GM23338 (cell line): ENCODE measurements around the gene SYCP2. TPM values are rescaled to one million over a fixed set of nuclear protein-coding genes. Genes with fewer than 3 reads are reported as not detected.

ENCODE experiments used
- ATAC-seq: fragments of 200-7000 bp; cut with Tn5 transposase; 3 replicates; pipeline ENCODE4 v1.9.1; 2020
- DNase-seq: peaks from one replicate; pipeline ENCODE4 v3.0.0-alpha.2; 2015; ENCODE audit warnings: low spot score
- H2AFZ ChIP-seq: fragments of 200-600 bp; sonication (generic); 2 replicates; pipeline ENCODE4 v1.8.0; 2016; ENCODE audit warnings: antibody characterized with exemption, mild to moderate bottlenecking, moderate library complexity
- H3F3A ChIP-seq: fragments of 200-600 bp; sonication (generic); replicated peaks from 2 replicates; pipeline ENCODE4 v1.8.0; 2017; ENCODE audit warnings: antibody characterized with exemption, mixed run types, low read depth
- H3K27ac ChIP-seq: fragments of 200-600 bp; sonication (generic); 2 replicates; pipeline ENCODE4 v1.6.1; 2016; ENCODE audit warnings: low read depth
- H3K27me3 ChIP-seq: fragments of 200-600 bp; sonication (generic); 2 replicates; pipeline ENCODE4 v1.8.0; 2016; ENCODE audit warnings: mild to moderate bottlenecking, mixed run types, moderate library complexity; ENCODE audit not compliant: insufficient read depth
- H3K36me3 ChIP-seq: fragments of 200-600 bp; sonication (generic); 2 replicates; pipeline ENCODE4 v1.8.0; 2016; ENCODE audit warnings: mild to moderate bottlenecking; ENCODE audit not compliant: insufficient read depth
- H3K4me1 ChIP-seq: fragments of 200-600 bp; sonication (generic); 2 replicates; pipeline ENCODE4 v1.8.0; 2016; ENCODE audit warnings: mild to moderate bottlenecking, moderate library complexity; ENCODE audit not compliant: insufficient read depth
- H3K4me2 ChIP-seq: fragments of 200-600 bp; sonication (generic); 2 replicates; pipeline ENCODE4 v1.7.1; 2017; ENCODE audit warnings: mixed run types
- H3K4me3 ChIP-seq: fragments of 200-600 bp; sonication (generic); 2 replicates; pipeline ENCODE4 v1.6.1; 2016; ENCODE audit warnings: mixed run types
- H3K79me2 ChIP-seq: fragments of 200-600 bp; sonication (generic); replicated peaks from 2 replicates; pipeline ENCODE4 v1.8.0; 2017; ENCODE audit warnings: mild to moderate bottlenecking; ENCODE audit not compliant: insufficient read depth
- H3K9me2 ChIP-seq: fragments of 200-600 bp; sonication (generic); 2 replicates; pipeline ENCODE4 v1.8.0; 2017; ENCODE audit not compliant: insufficient read depth
- H4K20me1 ChIP-seq: fragments of 200-600 bp; sonication (generic); replicated peaks from 2 replicates; pipeline ENCODE4 v1.8.0; 2017; ENCODE audit warnings: mild to moderate bottlenecking; ENCODE audit not compliant: insufficient read depth
- H3K27ac Mint-ChIP-seq: 2 replicates; pipeline ENCODE4 v1.8.0; 2020; ENCODE audit warnings: inconsistent platforms, mild to moderate bottlenecking, moderate library complexity, mixed read lengths
- H3K27me3 Mint-ChIP-seq: 3 replicates; pipeline ENCODE4 v1.8.0; 2022; ENCODE audit warnings: low read depth, mild to moderate bottlenecking, moderate library complexity, mixed read lengths, inconsistent platforms; ENCODE audit not compliant: insufficient read depth, poor library complexity
- H3K36me3 Mint-ChIP-seq: 3 replicates; pipeline ENCODE4 v1.8.0; 2021; ENCODE audit warnings: low read depth, mild to moderate bottlenecking, inconsistent platforms, moderate library complexity, mixed read lengths
- H3K4me1 Mint-ChIP-seq: 3 replicates; pipeline ENCODE4 v1.8.0; 2020; ENCODE audit warnings: mild to moderate bottlenecking, inconsistent platforms, mixed read lengths
- H3K4me3 Mint-ChIP-seq: 3 replicates; pipeline ENCODE4 v1.8.0; 2021; ENCODE audit warnings: moderate library complexity, mild to moderate bottlenecking, inconsistent platforms, mixed read lengths
- H3K9me3 Mint-ChIP-seq: 3 replicates; pipeline ENCODE4 v1.8.0; 2020; ENCODE audit warnings: moderate library complexity, mild to moderate bottlenecking, inconsistent platforms, mixed read lengths
- CREB1 ChIP-seq: fragments of 250-450 bp; sonication (Bioruptor Pico); IDR thresholded peaks from 2 replicates; pipeline ENCODE4 v1.5.0; 2020; ENCODE audit warnings: low read depth, mild to moderate bottlenecking, moderate library complexity
- EZH2 ChIP-seq: fragments of 200-600 bp; sonication (generic); IDR thresholded peaks from one replicate; pipeline ENCODE4 v1.8.0; 2017; ENCODE audit warnings: antibody characterized with exemption, mild to moderate bottlenecking, low read depth; ENCODE audit not compliant: unreplicated experiment
- EZH2phosphoT487 ChIP-seq: fragments of 200-600 bp; sonication (generic); IDR thresholded peaks from one replicate; pipeline ENCODE4 v1.8.1; 2018; ENCODE audit warnings: antibody characterized with exemption; ENCODE audit not compliant: unreplicated experiment
- ZNF331 ChIP-seq: fragments of 250-450 bp; sonication (Bioruptor Pico); IDR thresholded peaks from 2 replicates; pipeline ENCODE4 v1.5.0; 2020; ENCODE audit warnings: low read depth, mild to moderate bottlenecking, moderate library complexity
- polyA plus RNA-seq: library from polyadenylated mRNA; unstranded; fragments of >200 nt; fragmentation: Nextera tagmentation; extraction: Ambion mirVana; gene quantifications from 2 replicates; pipeline ENCODE4 v1.2.1, GENCODE V29; 2016
- total RNA-seq: library from RNA; depleted of rRNA; stranded (reverse); fragments of >200 nt; shearing (Covaris generic); gene quantifications from 2 replicates; pipeline ENCODE4 v1.2.3, GENCODE V29; 2014
- TF ChIP-seq, protein P1 (sequence below): IDR thresholded peaks from 2 replicates; pipeline ENCODE4 v1.6.1; 2016; ENCODE audit warnings: antibody characterized with exemption
- TF ChIP-seq, protein P2 (sequence below): IDR thresholded peaks from one replicate; pipeline ENCODE4 v1.6.1; 2018; ENCODE audit warnings: antibody characterized with exemption; ENCODE audit not compliant: unreplicated experiment
- TF ChIP-seq, protein P3 (sequence below), 2 experiments: fragments of 200-600 bp in 1 of 2; sonication (generic) in 1 of 2; conservative IDR thresholded peaks; 2 replicates each; pipeline versions ENCODE4 v1.5.1 to v1.6.1; 2016 to 2017; ENCODE audit warnings: antibody characterized with exemption in 2 of 2, low read depth in 2 of 2, mild to moderate bottlenecking in 2 of 2, moderate library complexity in 1 of 2
- TF ChIP-seq, protein P4 (sequence below): fragments of 250-450 bp; sonication (Bioruptor Pico); IDR thresholded peaks from 2 replicates; pipeline ENCODE4 v1.5.0; 2020; ENCODE audit warnings: mild to moderate bottlenecking, moderate library complexity

The SYCP2 gene
- total and polyA plus RNA-seq, 2 experiments from 2014 or later: 0.50 to 2.1 TPM

DNA sequence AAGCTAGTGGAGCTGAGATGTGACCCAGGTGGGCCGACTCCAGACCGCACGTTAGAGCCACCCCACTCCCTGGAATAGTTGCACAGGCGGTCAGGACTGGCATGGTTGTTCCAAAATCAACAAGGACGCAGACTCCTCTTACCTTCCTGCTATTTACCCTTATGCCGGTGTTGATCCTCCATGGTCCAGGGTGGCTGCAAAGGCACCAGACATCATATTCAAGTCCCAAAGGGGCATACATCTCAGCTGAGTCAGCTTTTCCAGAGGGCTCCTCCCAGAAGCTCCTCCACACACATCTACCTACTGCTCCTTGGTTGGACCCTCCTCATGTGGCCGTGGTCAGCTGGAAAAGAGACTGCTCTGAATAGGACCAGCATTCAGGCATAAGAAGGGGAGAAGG lies 112.2 kb downstream of the SYCP2 start (continued):
- no peak for TF ChIP-seq EZH2
- TF ChIP-seq, protein P1, sequence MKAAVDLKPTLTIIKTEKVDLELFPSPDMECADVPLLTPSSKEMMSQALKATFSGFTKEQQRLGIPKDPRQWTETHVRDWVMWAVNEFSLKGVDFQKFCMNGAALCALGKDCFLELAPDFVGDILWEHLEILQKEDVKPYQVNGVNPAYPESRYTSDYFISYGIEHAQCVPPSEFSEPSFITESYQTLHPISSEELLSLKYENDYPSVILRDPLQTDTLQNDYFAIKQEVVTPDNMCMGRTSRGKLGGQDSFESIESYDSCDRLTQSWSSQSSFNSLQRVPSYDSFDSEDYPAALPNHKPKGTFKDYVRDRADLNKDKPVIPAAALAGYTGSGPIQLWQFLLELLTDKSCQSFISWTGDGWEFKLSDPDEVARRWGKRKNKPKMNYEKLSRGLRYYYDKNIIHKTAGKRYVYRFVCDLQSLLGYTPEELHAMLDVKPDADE: no peak
- TF ChIP-seq, protein P2, sequence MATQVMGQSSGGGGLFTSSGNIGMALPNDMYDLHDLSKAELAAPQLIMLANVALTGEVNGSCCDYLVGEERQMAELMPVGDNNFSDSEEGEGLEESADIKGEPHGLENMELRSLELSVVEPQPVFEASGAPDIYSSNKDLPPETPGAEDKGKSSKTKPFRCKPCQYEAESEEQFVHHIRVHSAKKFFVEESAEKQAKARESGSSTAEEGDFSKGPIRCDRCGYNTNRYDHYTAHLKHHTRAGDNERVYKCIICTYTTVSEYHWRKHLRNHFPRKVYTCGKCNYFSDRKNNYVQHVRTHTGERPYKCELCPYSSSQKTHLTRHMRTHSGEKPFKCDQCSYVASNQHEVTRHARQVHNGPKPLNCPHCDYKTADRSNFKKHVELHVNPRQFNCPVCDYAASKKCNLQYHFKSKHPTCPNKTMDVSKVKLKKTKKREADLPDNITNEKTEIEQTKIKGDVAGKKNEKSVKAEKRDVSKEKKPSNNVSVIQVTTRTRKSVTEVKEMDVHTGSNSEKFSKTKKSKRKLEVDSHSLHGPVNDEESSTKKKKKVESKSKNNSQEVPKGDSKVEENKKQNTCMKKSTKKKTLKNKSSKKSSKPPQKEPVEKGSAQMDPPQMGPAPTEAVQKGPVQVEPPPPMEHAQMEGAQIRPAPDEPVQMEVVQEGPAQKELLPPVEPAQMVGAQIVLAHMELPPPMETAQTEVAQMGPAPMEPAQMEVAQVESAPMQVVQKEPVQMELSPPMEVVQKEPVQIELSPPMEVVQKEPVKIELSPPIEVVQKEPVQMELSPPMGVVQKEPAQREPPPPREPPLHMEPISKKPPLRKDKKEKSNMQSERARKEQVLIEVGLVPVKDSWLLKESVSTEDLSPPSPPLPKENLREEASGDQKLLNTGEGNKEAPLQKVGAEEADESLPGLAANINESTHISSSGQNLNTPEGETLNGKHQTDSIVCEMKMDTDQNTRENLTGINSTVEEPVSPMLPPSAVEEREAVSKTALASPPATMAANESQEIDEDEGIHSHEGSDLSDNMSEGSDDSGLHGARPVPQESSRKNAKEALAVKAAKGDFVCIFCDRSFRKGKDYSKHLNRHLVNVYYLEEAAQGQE: no peak
- TF ChIP-seq, protein P3, sequence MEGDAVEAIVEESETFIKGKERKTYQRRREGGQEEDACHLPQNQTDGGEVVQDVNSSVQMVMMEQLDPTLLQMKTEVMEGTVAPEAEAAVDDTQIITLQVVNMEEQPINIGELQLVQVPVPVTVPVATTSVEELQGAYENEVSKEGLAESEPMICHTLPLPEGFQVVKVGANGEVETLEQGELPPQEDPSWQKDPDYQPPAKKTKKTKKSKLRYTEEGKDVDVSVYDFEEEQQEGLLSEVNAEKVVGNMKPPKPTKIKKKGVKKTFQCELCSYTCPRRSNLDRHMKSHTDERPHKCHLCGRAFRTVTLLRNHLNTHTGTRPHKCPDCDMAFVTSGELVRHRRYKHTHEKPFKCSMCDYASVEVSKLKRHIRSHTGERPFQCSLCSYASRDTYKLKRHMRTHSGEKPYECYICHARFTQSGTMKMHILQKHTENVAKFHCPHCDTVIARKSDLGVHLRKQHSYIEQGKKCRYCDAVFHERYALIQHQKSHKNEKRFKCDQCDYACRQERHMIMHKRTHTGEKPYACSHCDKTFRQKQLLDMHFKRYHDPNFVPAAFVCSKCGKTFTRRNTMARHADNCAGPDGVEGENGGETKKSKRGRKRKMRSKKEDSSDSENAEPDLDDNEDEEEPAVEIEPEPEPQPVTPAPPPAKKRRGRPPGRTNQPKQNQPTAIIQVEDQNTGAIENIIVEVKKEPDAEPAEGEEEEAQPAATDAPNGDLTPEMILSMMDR (conservative IDR thresholded peaks at IDR 0.05; ENCODE audit: low read depth in 2 of 2): no peak
- no peak for TF ChIP-seq EZH2phosphoT487
- TF ChIP-seq ZNF331 (CRISPR knock-in tag): no peak

DNA sequence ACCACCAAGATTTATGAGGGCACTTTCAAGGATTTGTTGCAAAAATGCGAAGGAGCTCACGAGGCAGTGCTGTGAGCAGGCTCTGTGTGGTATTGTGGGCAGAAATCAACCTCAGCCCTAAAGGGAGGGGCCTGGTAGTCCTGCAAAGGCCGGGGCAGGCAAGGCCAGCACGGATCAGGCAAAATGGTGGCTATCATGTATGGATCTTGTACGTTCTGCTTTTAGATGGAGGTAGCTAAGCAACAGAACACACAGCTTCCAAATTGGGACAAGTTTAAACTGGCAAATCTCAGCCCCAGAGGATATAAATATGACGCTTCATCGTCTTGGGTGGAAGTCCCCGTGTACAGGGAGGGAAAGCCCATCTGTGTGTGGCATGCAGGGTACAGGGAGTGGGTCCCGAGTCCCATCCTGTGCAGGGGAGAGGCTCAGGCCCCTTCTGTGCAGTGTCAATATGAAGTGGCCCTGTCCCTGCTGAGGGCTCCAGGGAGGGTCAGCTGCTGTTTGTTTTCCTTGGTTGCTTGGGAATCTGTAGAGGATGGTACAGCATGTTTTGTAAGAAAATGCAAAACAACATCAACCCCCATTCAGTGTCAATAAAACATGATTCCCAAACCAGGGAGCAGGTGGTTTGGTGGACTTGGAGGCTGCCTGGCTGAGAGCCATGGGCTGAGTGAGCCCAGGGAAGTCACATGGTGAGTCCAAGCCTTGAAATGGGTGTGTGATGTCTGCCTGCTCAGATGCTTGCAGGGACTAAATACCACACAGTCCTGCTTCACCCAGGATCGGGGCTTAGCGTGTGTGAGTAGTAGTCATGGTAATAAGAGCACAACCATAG lies 113.0 kb downstream of the SYCP2 start:
- Histone ChIP-seq H3F3A (no peaks in the 10 kb centered on the region), H3K4me2 (no peak overlapping the region), H3K27me3 (no peaks in the 10 kb centered on the region), H2AFZ (no peak overlapping the region), H3K4me1 (no peaks in the 10 kb centered on the region), H4K20me1 (no peaks in the 10 kb centered on the region), H3K79me2 (no peaks in the 10 kb centered on the region), H3K36me3 (no peaks in the 10 kb centered on the region), H3K9me2 (no peaks in the 10 kb centered on the region; the same call in 1 of the 2 replicates), H3K4me3 (no peak overlapping the region), H3K27ac (no peak overlapping the region)
- H3K36me3 Mint-ChIP-seq: no peaks in the 10 kb centered on the region
- H3K27me3 Mint-ChIP-seq: peaks cover 11% of the 10 kb centered on the region
- H3K27ac Mint-ChIP-seq: peak overlapping the region; percentile 62
- H3K4me1 Mint-ChIP-seq: peaks cover 11% of the 10 kb centered on the region
- ATAC-seq (no peak), DNase-seq (no peak)
- no peak overlapping the region for H3K4me3 Mint-ChIP-seq
- H3K9me3 Mint-ChIP-seq: no peaks in the 10 kb centered on the region
- TF ChIP-seq EZH2phosphoT487: no peak
- TF ChIP-seq, protein P1: no peak
- TF ChIP-seq CREB1 (CRISPR knock-in tag): no peak
- TF ChIP-seq, protein P4, sequence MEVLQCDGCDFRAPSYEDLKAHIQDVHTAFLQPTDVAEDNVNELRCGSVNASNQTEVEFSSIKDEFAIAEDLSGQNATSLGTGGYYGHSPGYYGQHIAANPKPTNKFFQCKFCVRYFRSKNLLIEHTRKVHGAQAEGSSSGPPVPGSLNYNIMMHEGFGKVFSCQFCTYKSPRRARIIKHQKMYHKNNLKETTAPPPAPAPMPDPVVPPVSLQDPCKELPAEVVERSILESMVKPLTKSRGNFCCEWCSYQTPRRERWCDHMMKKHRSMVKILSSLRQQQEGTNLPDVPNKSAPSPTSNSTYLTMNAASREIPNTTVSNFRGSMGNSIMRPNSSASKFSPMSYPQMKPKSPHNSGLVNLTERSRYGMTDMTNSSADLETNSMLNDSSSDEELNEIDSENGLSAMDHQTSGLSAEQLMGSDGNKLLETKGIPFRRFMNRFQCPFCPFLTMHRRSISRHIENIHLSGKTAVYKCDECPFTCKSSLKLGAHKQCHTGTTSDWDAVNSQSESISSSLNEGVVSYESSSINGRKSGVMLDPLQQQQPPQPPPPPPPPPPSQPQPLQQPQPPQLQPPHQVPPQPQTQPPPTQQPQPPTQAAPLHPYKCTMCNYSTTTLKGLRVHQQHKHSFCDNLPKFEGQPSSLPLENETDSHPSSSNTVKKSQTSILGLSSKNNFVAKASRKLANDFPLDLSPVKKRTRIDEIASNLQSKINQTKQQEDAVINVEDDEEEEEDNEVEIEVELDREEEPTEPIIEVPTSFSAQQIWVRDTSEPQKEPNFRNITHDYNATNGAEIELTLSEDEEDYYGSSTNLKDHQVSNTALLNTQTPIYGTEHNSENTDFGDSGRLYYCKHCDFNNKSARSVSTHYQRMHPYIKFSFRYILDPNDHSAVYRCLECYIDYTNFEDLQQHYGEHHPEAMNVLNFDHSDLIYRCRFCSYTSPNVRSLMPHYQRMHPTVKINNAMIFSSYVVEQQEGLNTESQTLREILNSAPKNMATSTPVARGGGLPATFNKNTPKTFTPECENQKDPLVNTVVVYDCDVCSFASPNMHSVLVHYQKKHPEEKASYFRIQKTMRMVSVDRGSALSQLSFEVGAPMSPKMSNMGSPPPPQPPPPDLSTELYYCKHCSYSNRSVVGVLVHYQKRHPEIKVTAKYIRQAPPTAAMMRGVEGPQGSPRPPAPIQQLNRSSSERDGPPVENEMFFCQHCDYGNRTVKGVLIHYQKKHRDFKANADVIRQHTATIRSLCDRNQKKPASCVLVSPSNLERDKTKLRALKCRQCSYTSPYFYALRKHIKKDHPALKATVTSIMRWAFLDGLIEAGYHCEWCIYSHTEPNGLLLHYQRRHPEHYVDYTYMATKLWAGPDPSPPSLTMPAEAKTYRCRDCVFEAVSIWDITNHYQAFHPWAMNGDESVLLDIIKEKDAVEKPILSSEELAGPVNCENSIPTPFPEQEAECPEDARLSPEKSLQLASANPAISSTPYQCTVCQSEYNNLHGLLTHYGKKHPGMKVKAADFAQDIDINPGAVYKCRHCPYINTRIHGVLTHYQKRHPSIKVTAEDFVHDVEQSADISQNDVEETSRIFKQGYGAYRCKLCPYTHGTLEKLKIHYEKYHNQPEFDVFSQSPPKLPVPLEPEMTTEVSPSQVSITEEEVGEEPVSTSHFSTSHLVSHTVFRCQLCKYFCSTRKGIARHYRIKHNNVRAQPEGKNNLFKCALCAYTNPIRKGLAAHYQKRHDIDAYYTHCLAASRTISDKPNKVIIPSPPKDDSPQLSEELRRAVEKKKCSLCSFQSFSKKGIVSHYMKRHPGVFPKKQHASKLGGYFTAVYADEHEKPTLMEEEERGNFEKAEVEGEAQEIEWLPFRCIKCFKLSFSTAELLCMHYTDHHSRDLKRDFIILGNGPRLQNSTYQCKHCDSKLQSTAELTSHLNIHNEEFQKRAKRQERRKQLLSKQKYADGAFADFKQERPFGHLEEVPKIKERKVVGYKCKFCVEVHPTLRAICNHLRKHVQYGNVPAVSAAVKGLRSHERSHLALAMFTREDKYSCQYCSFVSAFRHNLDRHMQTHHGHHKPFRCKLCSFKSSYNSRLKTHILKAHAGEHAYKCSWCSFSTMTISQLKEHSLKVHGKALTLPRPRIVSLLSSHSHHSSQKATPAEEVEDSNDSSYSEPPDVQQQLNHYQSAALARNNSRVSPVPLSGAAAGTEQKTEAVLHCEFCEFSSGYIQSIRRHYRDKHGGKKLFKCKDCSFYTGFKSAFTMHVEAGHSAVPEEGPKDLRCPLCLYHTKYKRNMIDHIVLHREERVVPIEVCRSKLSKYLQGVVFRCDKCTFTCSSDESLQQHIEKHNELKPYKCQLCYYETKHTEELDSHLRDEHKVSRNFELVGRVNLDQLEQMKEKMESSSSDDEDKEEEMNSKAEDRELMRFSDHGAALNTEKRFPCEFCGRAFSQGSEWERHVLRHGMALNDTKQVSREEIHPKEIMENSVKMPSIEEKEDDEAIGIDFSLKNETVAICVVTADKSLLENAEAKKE (CRISPR knock-in tag): no peak
